Activated CD8-positive, alpha-beta T cell treated with anti-CD3 and anti-CD28 coated beads for 36 hours (primary cell): ENCODE data around the gene RGS10. TPM values are rescaled to one million over a fixed set of nuclear protein-coding genes. Genes with fewer than 3 reads are reported as not detected.

Experiments
- ATAC-seq: fragments of 200-7000 bp; cut with Tn5 transposase; one replicate; pipeline ENCODE4 v1.10.0; 2021; ENCODE audit warnings: mild to moderate bottlenecking, moderate library complexity
- CTCF ChIA-PET: fragments of 350-600 bp; sonication (Branson Sonifier 250); formaldehyde crosslinking; loops from one replicate; lab custom pipeline; 2021; ENCODE audit warnings: antibody characterized with exemption; lab: Charles Lee
- POLR2A ChIA-PET: fragments of 350-600 bp; sonication (Branson Sonifier 250); formaldehyde crosslinking; loops from one replicate; lab custom pipeline; 2021; ENCODE audit warnings: antibody characterized with exemption; lab: Charles Lee
- DNase-seq: peaks from one replicate; pipeline ENCODE4 v3.0.0-alpha.2; 2020
- H3K27ac Mint-ChIP-seq: one replicate; pipeline ENCODE4 v1.8.0; 2021; ENCODE audit warnings: mild to moderate bottlenecking, mixed read lengths
- H3K27me3 Mint-ChIP-seq: one replicate; pipeline ENCODE4 v1.8.0; 2021; ENCODE audit warnings: mixed read lengths
- H3K36me3 Mint-ChIP-seq: one replicate; pipeline ENCODE4 v1.8.0; 2021; ENCODE audit warnings: low read depth, mixed read lengths
- H3K4me1 Mint-ChIP-seq: one replicate; pipeline ENCODE4 v1.8.0; 2021; ENCODE audit warnings: low read depth, mixed read lengths
- H3K4me3 Mint-ChIP-seq: one replicate; pipeline ENCODE4 v1.8.0; 2021; ENCODE audit warnings: mild to moderate bottlenecking, moderate library complexity, mixed read lengths
- H3K9me3 Mint-ChIP-seq: one replicate; pipeline ENCODE4 v1.8.0; 2021; ENCODE audit warnings: mixed read lengths
- CTCF ChIP-seq: fragments of 200-600 bp; IDR thresholded peaks from one replicate; pipeline ENCODE4 v1.8.0; 2022; ENCODE audit warnings: antibody characterized with exemption, mild to moderate bottlenecking
- intact Hi-C: fragments of 100-400 bp; cut with micrococcal nuclease; formaldehyde crosslinking; loops from one replicate; pipeline ENCODE4 v1.10.0; 2022
- total RNA-seq, 2 experiments: library from RNA; stranded (reverse); gene quantifications; one replicate each; pipeline ENCODE4 v1.2.3, GENCODE V29; 2021

RGS10 gene
- total RNA-seq, 2 experiments from 2014 or later, result 207 to 220 TPM

- ChIA-PET CTCF (interaction anchor here (1.0 to 6.0 kb wide), 7 partner anchors 8 to 170 kb away, joined by 3 to 38 read pairs (median 5); partner anchors contain the start of gene RGS10), POLR2A (interaction anchor here (0.6 to 6.2 kb wide), 12 partner anchors 8 to 30 kb away, joined by 3 to 58 read pairs (median 6); partner anchors contain the start of gene RGS10)
- Mint-ChIP-seq H3K36me3 (peaks cover 69% of the 10 kb centered on the region), H3K27me3 (no peaks in the 10 kb centered on the region), H3K9me3 (no peaks in the 10 kb centered on the region), H3K27ac (peak overlapping the region; percentile 91), H3K4me3 (peak overlapping the region; percentile 53), H3K4me1 (peaks cover 75% of the 10 kb centered on the region)
- no peak for TF ChIP-seq CTCF
- DNase-seq, result peak; percentile 83
- peak; percentile 83 for ATAC-seq
- intact Hi-C loops, result no loop called here
Measured at GRCh38 chr10:119516381-119517234, 25.9 kb downstream of the RGS10 start.

- no peak for TF ChIP-seq CTCF
- ChIA-PET POLR2A (interaction anchor here (0.8 to 6.2 kb wide), 4 partner anchors 10 to 25 kb away, joined by 3 to 58 read pairs (median 31); partner anchors contain the start of gene RGS10), CTCF (interaction anchor here (1.4 to 6.0 kb wide), 5 partner anchors 13 to 200 kb away, joined by 3 to 38 read pairs (median 4); partner anchors contain the start of gene RGS10)
- ATAC-seq, result no peak
- H3K27ac Mint-ChIP-seq, result peak overlapping the region; percentile 77
- no peaks in the 10 kb centered on the region for H3K9me3 Mint-ChIP-seq
- H3K4me3 Mint-ChIP-seq, result no peak overlapping the region
- H3K27me3 Mint-ChIP-seq, result no peaks in the 10 kb centered on the region
- intact Hi-C loops, result no loop called here
- H3K4me1 Mint-ChIP-seq, result peaks cover 75% of the 10 kb centered on the region
- peaks cover 69% of the 10 kb centered on the region for H3K36me3 Mint-ChIP-seq
- DNase-seq, result no peak
Measured at GRCh38 chr10:119515511-119516045, 26.9 kb downstream of the RGS10 start.

GRCh38 chr10:119514819-119515218 is 27.7 kb downstream of the RGS10 start:
- peak overlapping the region; percentile 77 for H3K27ac Mint-ChIP-seq
- H3K4me3 Mint-ChIP-seq, result no peak overlapping the region
- no peak for DNase-seq
- H3K4me1 Mint-ChIP-seq, result peaks cover 74% of the 10 kb centered on the region
- intact Hi-C loops, result no loop called here
- H3K27me3 Mint-ChIP-seq, result no peaks in the 10 kb centered on the region
- no peaks in the 10 kb centered on the region for H3K9me3 Mint-ChIP-seq
- no peak for TF ChIP-seq CTCF
- CTCF ChIA-PET, result interaction anchor here (1.4 to 6.0 kb wide), 3 partner anchors 18 to 199 kb away, joined by 3 to 38 read pairs (median 3); partner anchors contain the start of gene RGS10
- no peak for ATAC-seq
- POLR2A ChIA-PET, result interaction anchor here (1.3 to 6.2 kb wide), 3 partner anchors 9 to 26 kb away, joined by 4 to 58 read pairs (median 58); partner anchors contain the start of gene RGS10
- peaks cover 68% of the 10 kb centered on the region for H3K36me3 Mint-ChIP-seq

GRCh38 chr10:119511828-119512515 is 30.5 kb downstream of the RGS10 start:
- peak overlapping the region; percentile 88 for H3K27ac Mint-ChIP-seq
- intact Hi-C loops, result no loop called here
- DNase-seq, result peak; percentile 52
- peak overlapping the region; percentile 0 for H3K4me3 Mint-ChIP-seq
- POLR2A ChIA-PET, result interaction anchor here (1.0 to 1.3 kb wide), 2 partner anchors 9 to 22 kb away, joined by 3 to 4 read pairs; no protein-coding TSS in a partner anchor
- peaks cover 60% of the 10 kb centered on the region for H3K4me1 Mint-ChIP-seq
- peaks cover 69% of the 10 kb centered on the region for H3K36me3 Mint-ChIP-seq
- no peaks in the 10 kb centered on the region for H3K27me3 Mint-ChIP-seq
- CTCF ChIA-PET, result interaction anchor here (1.4 to 2.0 kb wide), 2 partner anchors 12 to 14 kb away, joined by 4 to 6 read pairs; no protein-coding TSS in a partner anchor
- TF ChIP-seq CTCF, result no peak
- no peaks in the 10 kb centered on the region for H3K9me3 Mint-ChIP-seq
- ATAC-seq, result no peak
